OCI-LY7 (cell line): ENCODE results near the gene TPRA1.

Source experiments
- CTCF ChIP-seq: fragments of 200-600 bp; sonication (generic); conservative IDR thresholded peaks from 2 replicates; pipeline ENCODE4 v1.5.1; 2014; ENCODE audit warnings: mild to moderate bottlenecking, antibody characterized with exemption, low read length, moderate library complexity, mixed read lengths
- EZH2phosphoT487 ChIP-seq: fragments of 200-600 bp; sonication (generic); IDR thresholded peaks from 2 replicates; pipeline ENCODE4 v1.6.1; 2018; ENCODE audit warnings: low read depth, borderline replicate concordance, mild to moderate bottlenecking, mixed run types, antibody characterized with exemption, low read length, moderate library complexity, mixed read lengths

- TF ChIP-seq EZH2phosphoT487 (no peak), CTCF (no peak)
Observed at GRCh38 chr3:127525373-127525772, 65.2 kb downstream of the TPRA1 start.
